ENCODE measurements around the gene RAB36. TPM values are rescaled to one million over a fixed set of nuclear protein-coding genes. Genes with fewer than 3 reads are reported as not detected.
A peak's percentile ranks its signal among the peaks of the same experiment; 100 is the strongest.

The RAB36 gene
- total RNA-seq, 1 donor from 2014 or later: 9.6 TPM

GRCh38 chr22:23177197-23177596, 31.9 kb downstream of the RAB36 start:
- DNase-seq: no peak
- Histone ChIP-seq H3K4me3 (no peak overlapping the region), H3K27ac (peak overlapping the region; percentile 31), H3K9me3 (peaks cover 8% of the 10 kb centered on the region), H3K36me3 (no peaks in the 10 kb centered on the region), H3K4me1 (peaks cover 27% of the 10 kb centered on the region), H3K27me3 (ENCODE audit: low read depth) (no peaks in the 10 kb centered on the region)
- TF ChIP-seq, protein P1, sequence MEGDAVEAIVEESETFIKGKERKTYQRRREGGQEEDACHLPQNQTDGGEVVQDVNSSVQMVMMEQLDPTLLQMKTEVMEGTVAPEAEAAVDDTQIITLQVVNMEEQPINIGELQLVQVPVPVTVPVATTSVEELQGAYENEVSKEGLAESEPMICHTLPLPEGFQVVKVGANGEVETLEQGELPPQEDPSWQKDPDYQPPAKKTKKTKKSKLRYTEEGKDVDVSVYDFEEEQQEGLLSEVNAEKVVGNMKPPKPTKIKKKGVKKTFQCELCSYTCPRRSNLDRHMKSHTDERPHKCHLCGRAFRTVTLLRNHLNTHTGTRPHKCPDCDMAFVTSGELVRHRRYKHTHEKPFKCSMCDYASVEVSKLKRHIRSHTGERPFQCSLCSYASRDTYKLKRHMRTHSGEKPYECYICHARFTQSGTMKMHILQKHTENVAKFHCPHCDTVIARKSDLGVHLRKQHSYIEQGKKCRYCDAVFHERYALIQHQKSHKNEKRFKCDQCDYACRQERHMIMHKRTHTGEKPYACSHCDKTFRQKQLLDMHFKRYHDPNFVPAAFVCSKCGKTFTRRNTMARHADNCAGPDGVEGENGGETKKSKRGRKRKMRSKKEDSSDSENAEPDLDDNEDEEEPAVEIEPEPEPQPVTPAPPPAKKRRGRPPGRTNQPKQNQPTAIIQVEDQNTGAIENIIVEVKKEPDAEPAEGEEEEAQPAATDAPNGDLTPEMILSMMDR (IDR thresholded peaks at IDR 0.05): no peak
- ATAC-seq: peak in 1 of 2 donors; percentile 4
- intact Hi-C loops (cut with DNase I): loop anchor here (10.0 kb wide), 1 partner anchor 108 kb away; no protein-coding TSS in a partner anchor

- peak; percentile 64 to 73 for ATAC-seq
- TF ChIP-seq, protein P1 (IDR thresholded peaks at IDR 0.05): peak; percentile 96
- DNase-seq: peak; percentile 75
- intact Hi-C loops (cut with DNase I): loop anchor here (10.0 kb wide), 1 partner anchor 106 kb away; no protein-coding TSS in a partner anchor
- Histone ChIP-seq H3K4me3 (no peak overlapping the region), H3K4me1 (peaks cover 41% of the 10 kb centered on the region), H3K9me3 (peaks cover 8% of the 10 kb centered on the region), H3K27me3 (ENCODE audit: low read depth) (no peaks in the 10 kb centered on the region), H3K36me3 (no peaks in the 10 kb centered on the region), H3K27ac (no peak overlapping the region)
Measured at GRCh38 chr22:23178512-23179254, 33.4 kb downstream of the RAB36 start.

- H3K4me1 ChIP-seq: peaks cover 51% of the 10 kb centered on the region
- no peaks in the 10 kb centered on the region for H3K27me3 ChIP-seq (ENCODE audit: low read depth)
- peaks cover 8% of the 10 kb centered on the region for H3K9me3 ChIP-seq
- peak overlapping the region; percentile 69 for H3K4me3 ChIP-seq
- ATAC-seq (peak; percentile 14 to 33), DNase-seq (peak; percentile 58)
- peak overlapping the region; percentile 71 for H3K27ac ChIP-seq
- H3K36me3 ChIP-seq: no peaks in the 10 kb centered on the region
- intact Hi-C loops (cut with DNase I): loop anchor here (10.0 kb wide), 1 partner anchor 105 kb away; no protein-coding TSS in a partner anchor
- TF ChIP-seq, protein P1 (IDR thresholded peaks at IDR 0.05): no peak
Measured at GRCh38 chr22:23179381-23180299, 34.4 kb downstream of the RAB36 start.

DNA sequence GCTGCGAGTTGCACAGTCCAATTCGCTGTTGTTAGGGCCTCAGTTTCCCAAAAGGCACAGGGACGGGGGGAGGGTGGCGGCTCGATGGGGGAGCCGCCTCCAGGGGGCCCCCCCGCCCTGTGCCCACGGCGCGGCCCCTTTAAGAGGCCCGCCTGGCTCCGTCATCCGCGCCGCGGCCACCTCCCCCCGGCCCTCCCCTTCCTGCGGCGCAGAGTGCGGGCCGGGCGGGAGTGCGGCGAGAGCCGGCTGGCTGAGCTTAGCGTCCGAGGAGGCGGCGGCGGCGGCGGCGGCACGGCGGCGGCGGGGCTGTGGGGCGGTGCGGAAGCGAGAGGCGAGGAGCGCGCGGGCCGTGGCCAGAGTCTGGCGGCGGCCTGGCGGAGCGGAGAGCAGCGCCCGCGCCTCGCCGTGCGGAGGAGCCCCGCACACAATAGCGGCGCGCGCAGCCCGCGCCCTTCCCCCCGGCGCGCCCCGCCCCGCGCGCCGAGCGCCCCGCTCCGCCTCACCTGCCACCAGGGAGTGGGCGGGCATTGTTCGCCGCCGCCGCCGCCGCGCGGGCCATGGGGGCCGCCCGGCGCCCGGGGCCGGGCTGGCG, 35.1 kb downstream of the RAB36 start, which contains the start of gene BCR:
BCR (plus strand) TSS at position 209 of the 592 bp plus-strand sequence. CDS start 452 bp downstream, outside the sequence.
- no peaks in the 10 kb centered on the region for H3K27me3 ChIP-seq (ENCODE audit: low read depth)
- peaks cover 8% of the 10 kb centered on the region for H3K9me3 ChIP-seq
- H3K4me3 ChIP-seq: peak within 1 kb of the TSS; percentile 69
- peak; percentile 85 for DNase-seq
- TF ChIP-seq, protein P1 (IDR thresholded peaks at IDR 0.05): no peak
- intact Hi-C loops (cut with DNase I): no loop called here
- H3K36me3 ChIP-seq: no peaks in the 10 kb centered on the region
- ATAC-seq: peak; percentile 85 to 86
- peak within 1 kb of the TSS; percentile 71 for H3K27ac ChIP-seq
- peaks cover 55% of the 10 kb centered on the region for H3K4me1 ChIP-seq
